HEK293 (cell line): Measurements from ENCODE around the gene SPOUT1.

Experiments used
- FEZF1 ChIP-seq: fragments of 450-650 bp; formaldehyde crosslinking; IDR thresholded peaks from 2 replicates; pipeline ENCODE4 v1.5.1; 2016; ENCODE audit warnings: missing biosample characterization, missing genetic modification characterization
- GFI1B ChIP-seq: fragments of 450-650 bp; formaldehyde crosslinking; IDR thresholded peaks from 2 replicates; pipeline ENCODE4 v1.5.1; 2016; ENCODE audit warnings: missing biosample characterization, missing genetic modification characterization
- GLIS2 ChIP-seq: fragments of 450-650 bp; formaldehyde crosslinking; IDR thresholded peaks from 2 replicates; pipeline ENCODE4 v1.5.1; 2016; ENCODE audit warnings: missing biosample characterization, missing genetic modification characterization
- KLF9 ChIP-seq: fragments of 450-650 bp; formaldehyde crosslinking; IDR thresholded peaks from 2 replicates; pipeline ENCODE4 v1.5.1; 2016; ENCODE audit warnings: missing biosample characterization, missing genetic modification characterization, low read depth
- OVOL3 ChIP-seq: fragments of 450-650 bp; formaldehyde crosslinking; IDR thresholded peaks from 2 replicates; pipeline ENCODE4 v1.5.1; 2016; ENCODE audit warnings: missing biosample characterization, missing genetic modification characterization
- PBX3 ChIP-seq: sonication (generic); formaldehyde crosslinking; IDR thresholded peaks from 2 replicates; pipeline ENCODE4 v1.8.1; 2022; ENCODE audit warnings: mild to moderate bottlenecking, moderate library complexity, missing genetic modification reagents
- SP2 ChIP-seq: fragments of 450-650 bp; formaldehyde crosslinking; IDR thresholded peaks from 2 replicates; pipeline ENCODE4 v1.5.1; 2016; ENCODE audit warnings: missing biosample characterization, missing genetic modification characterization
- YY2 ChIP-seq: fragments of 450-650 bp; formaldehyde crosslinking; IDR thresholded peaks from 2 replicates; pipeline ENCODE4 v1.5.1; 2016; ENCODE audit warnings: missing biosample characterization, missing genetic modification characterization
- ZFP37 ChIP-seq: fragments of 450-650 bp; formaldehyde crosslinking; IDR thresholded peaks from 2 replicates; pipeline ENCODE4 v1.5.1; 2016; ENCODE audit warnings: missing biosample characterization, missing genetic modification characterization
- ZNF146 ChIP-seq: fragments of 450-650 bp; formaldehyde crosslinking; IDR thresholded peaks from 2 replicates; pipeline ENCODE4 v1.5.1; 2016; ENCODE audit warnings: missing biosample characterization, missing genetic modification characterization
- ZNF169 ChIP-seq: fragments of 450-650 bp; formaldehyde crosslinking; IDR thresholded peaks from 2 replicates; pipeline ENCODE4 v1.5.1; 2016; ENCODE audit warnings: missing biosample characterization, missing genetic modification characterization
- ZNF2 ChIP-seq: fragments of 450-650 bp; formaldehyde crosslinking; IDR thresholded peaks from 2 replicates; pipeline ENCODE4 v1.5.1; 2016; ENCODE audit warnings: missing biosample characterization, missing genetic modification characterization
- ZNF221 ChIP-seq: fragments of 450-650 bp; formaldehyde crosslinking; IDR thresholded peaks from 2 replicates; pipeline ENCODE4 v1.5.1; 2017; ENCODE audit warnings: missing biosample characterization, missing genetic modification characterization, borderline replicate concordance
- ZNF223 ChIP-seq: fragments of 450-650 bp; formaldehyde crosslinking; IDR thresholded peaks from 2 replicates; pipeline ENCODE4 v1.5.1; 2016; ENCODE audit warnings: missing biosample characterization, missing genetic modification characterization
- ZNF24 ChIP-seq: fragments of 450-650 bp; formaldehyde crosslinking; IDR thresholded peaks from 2 replicates; pipeline ENCODE4 v1.5.1; 2016; ENCODE audit warnings: missing biosample characterization, missing genetic modification characterization
- ZNF280C ChIP-seq: fragments of 450-650 bp; formaldehyde crosslinking; IDR thresholded peaks from 2 replicates; pipeline ENCODE4 v1.5.1; 2016; ENCODE audit warnings: missing biosample characterization, missing genetic modification characterization
- ZNF341 ChIP-seq: fragments of 450-650 bp; formaldehyde crosslinking; IDR thresholded peaks from 2 replicates; pipeline ENCODE4; 2016; ENCODE audit warnings: low read depth, missing biosample characterization, missing genetic modification characterization
- ZNF521 ChIP-seq: fragments of 450-650 bp; formaldehyde crosslinking; IDR thresholded peaks from 2 replicates; pipeline ENCODE4 v1.5.1; 2017; ENCODE audit warnings: missing biosample characterization, mild to moderate bottlenecking, missing genetic modification characterization
- ZNF529 ChIP-seq: fragments of 450-650 bp; formaldehyde crosslinking; IDR thresholded peaks from 2 replicates; pipeline ENCODE4 v1.5.1; 2017; ENCODE audit warnings: missing genetic modification characterization, missing biosample characterization; ENCODE audit not compliant: insufficient replicate concordance
- ZNF580 ChIP-seq: fragments of 450-650 bp; formaldehyde crosslinking; IDR thresholded peaks from 2 replicates; pipeline ENCODE4 v1.5.1; 2016; ENCODE audit warnings: missing biosample characterization, missing genetic modification characterization
- ZNF585B ChIP-seq: fragments of 450-650 bp; formaldehyde crosslinking; IDR thresholded peaks from 2 replicates; pipeline ENCODE4 v1.5.1; 2016; ENCODE audit warnings: missing biosample characterization, missing genetic modification characterization
- ZNF670 ChIP-seq: fragments of 450-650 bp; formaldehyde crosslinking; IDR thresholded peaks from 2 replicates; pipeline ENCODE4 v1.5.1; 2016; ENCODE audit warnings: missing biosample characterization, missing genetic modification characterization, low read depth
- ZNF747 ChIP-seq: fragments of 450-650 bp; formaldehyde crosslinking; IDR thresholded peaks from 2 replicates; pipeline ENCODE4 v1.5.1; 2016; ENCODE audit warnings: missing biosample characterization, missing genetic modification characterization
- ZNF792 ChIP-seq: fragments of 450-650 bp; formaldehyde crosslinking; IDR thresholded peaks from 2 replicates; pipeline ENCODE4 v1.5.1; 2016; ENCODE audit warnings: missing biosample characterization, missing genetic modification characterization
- ZSCAN18 ChIP-seq: fragments of 450-650 bp; formaldehyde crosslinking; IDR thresholded peaks from 2 replicates; pipeline ENCODE4 v1.5.1; 2016; ENCODE audit warnings: missing biosample characterization, missing genetic modification characterization
- ZXDB ChIP-seq: fragments of 450-650 bp; formaldehyde crosslinking; IDR thresholded peaks from 2 replicates; pipeline ENCODE4 v1.5.1; 2016; ENCODE audit warnings: missing biosample characterization, missing genetic modification characterization
- TF ChIP-seq, protein P1 (sequence below): fragments of 450-650 bp; formaldehyde crosslinking; IDR thresholded peaks from 2 replicates; pipeline ENCODE4 v1.5.1; 2016; ENCODE audit warnings: missing biosample characterization, missing genetic modification characterization
- TF ChIP-seq, protein P2 (sequence below): fragments of 450-650 bp; formaldehyde crosslinking; IDR thresholded peaks from 2 replicates; pipeline ENCODE4 v1.5.1; 2016; ENCODE audit warnings: missing biosample characterization, missing genetic modification characterization, borderline replicate concordance
- TF ChIP-seq, protein P3 (sequence below): fragments of 450-650 bp; formaldehyde crosslinking; IDR thresholded peaks from 2 replicates; pipeline ENCODE4 v1.5.1; 2016; ENCODE audit warnings: missing biosample characterization, missing genetic modification characterization

SPOUT1 gene

GRCh38 chr9:128771745-128772519, 57.7 kb downstream of the SPOUT1 start, which contains the start of gene ZER1 (continued):
- TF ChIP-seq FEZF1 (tag by site-specific recombination) (peak; percentile 44), ZNF585B (tag by site-specific recombination) (no peak), ZNF169 (tag by site-specific recombination) (no peak), SP2 (tag by site-specific recombination) (peak; percentile 79), ZNF670 (tag by site-specific recombination) (no peak), ZNF341 (tag by site-specific recombination) (peak; percentile 24; the same call in 1 of the 2 replicates), ZNF24 (peak; percentile 85), ZNF280C (tag by site-specific recombination) (no peak), ZNF747 (no peak), ZNF146 (tag by site-specific recombination) (peak; percentile 64; the same call in 1 of the 2 replicates), OVOL3 (tag by site-specific recombination) (peak; percentile 62; the same call in 1 of the 2 replicates), KLF9 (peak; percentile 75), ZFP37 (tag by site-specific recombination) (peak; percentile 97), ZNF223 (tag by site-specific recombination) (no peak), ZNF2 (tag by site-specific recombination) (peak; percentile 83; the same call in 1 of the 2 replicates), ZNF521 (no peak), YY2 (tag by site-specific recombination) (peak; percentile 71), ZXDB (tag by site-specific recombination) (peak; percentile 91), ZNF529 (no peak), ZSCAN18 (tag by site-specific recombination) (peak; percentile 71; the same call in 1 of the 2 replicates), ZNF580 (peak; percentile 85), PBX3 (CRISPR knock-in tag) (no peak), GLIS2 (tag by site-specific recombination) (peak; percentile 80), ZNF221 (tag by site-specific recombination) (peak; percentile 88; the same call in 1 of the 2 replicates), ZNF792 (tag by site-specific recombination) (no peak), GFI1B (tag by site-specific recombination) (0 out of 2 replicates have a peak, but pooled peaks have one; percentile 33)
- TF ChIP-seq, protein P1, sequence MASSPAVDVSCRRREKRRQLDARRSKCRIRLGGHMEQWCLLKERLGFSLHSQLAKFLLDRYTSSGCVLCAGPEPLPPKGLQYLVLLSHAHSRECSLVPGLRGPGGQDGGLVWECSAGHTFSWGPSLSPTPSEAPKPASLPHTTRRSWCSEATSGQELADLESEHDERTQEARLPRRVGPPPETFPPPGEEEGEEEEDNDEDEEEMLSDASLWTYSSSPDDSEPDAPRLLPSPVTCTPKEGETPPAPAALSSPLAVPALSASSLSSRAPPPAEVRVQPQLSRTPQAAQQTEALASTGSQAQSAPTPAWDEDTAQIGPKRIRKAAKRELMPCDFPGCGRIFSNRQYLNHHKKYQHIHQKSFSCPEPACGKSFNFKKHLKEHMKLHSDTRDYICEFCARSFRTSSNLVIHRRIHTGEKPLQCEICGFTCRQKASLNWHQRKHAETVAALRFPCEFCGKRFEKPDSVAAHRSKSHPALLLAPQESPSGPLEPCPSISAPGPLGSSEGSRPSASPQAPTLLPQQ (tag by site-specific recombination), result peak; percentile 91
- TF ChIP-seq, protein P2, sequence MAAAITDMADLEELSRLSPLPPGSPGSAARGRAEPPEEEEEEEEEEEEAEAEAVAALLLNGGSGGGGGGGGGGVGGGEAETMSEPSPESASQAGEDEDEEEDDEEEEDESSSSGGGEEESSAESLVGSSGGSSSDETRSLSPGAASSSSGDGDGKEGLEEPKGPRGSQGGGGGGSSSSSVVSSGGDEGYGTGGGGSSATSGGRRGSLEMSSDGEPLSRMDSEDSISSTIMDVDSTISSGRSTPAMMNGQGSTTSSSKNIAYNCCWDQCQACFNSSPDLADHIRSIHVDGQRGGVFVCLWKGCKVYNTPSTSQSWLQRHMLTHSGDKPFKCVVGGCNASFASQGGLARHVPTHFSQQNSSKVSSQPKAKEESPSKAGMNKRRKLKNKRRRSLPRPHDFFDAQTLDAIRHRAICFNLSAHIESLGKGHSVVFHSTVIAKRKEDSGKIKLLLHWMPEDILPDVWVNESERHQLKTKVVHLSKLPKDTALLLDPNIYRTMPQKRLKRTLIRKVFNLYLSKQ (tag by site-specific recombination), result no peak
- TF ChIP-seq, protein P3, sequence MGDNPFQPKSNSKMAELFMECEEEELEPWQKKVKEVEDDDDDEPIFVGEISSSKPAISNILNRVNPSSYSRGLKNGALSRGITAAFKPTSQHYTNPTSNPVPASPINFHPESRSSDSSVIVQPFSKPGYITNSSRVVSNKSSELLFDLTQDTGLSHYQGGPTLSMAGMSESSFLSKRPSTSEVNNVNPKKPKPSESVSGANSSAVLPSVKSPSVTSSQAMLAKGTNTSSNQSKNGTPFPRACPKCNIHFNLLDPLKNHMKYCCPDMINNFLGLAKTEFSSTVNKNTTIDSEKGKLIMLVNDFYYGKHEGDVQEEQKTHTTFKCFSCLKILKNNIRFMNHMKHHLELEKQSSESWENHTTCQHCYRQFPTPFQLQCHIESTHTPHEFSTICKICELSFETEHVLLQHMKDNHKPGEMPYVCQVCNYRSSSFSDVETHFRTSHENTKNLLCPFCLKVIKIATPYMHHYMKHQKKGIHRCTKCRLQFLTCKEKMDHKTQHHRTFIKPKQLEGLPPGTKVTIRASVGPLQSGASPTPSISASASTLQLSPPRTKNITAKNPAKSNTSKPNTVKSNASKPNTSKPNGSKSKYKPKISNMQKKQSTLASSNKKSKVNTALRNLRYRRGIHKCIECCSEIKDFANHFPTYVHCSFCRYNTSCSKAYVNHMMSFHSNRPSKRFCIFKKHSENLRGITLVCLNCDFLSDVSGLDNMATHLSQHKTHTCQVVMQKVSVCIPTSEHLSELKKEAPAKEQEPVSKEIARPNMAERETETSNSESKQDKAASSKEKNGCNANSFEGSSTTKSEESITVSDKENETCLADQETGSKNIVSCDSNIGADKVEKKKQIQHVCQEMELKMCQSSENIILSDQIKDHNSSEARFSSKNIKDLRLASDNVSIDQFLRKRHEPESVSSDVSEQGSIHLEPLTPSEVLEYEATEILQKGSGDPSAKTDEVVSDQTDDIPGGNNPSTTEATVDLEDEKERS (tag by site-specific recombination), result no peak
